Myocyte (in vitro differentiated cells): ENCODE data around the gene WBP1. TPM values are rescaled to one million over a fixed set of nuclear protein-coding genes. Genes with fewer than 3 reads are reported as not detected.
"Not testable (repeated sequence)": the region's sequence is repeated elsewhere in the genome, so short reads cannot be mapped to it uniquely, and the experiment has no call there.

Source experiments
- DNase-seq: peaks from one replicate; pipeline ENCODE4 v3.0.0-alpha.2; 2012; ENCODE audit warnings: low read depth
- total RNA-seq: library from RNA; depleted of rRNA; stranded (reverse); fragments of >200 nt; gene quantifications from 2 replicates; pipeline ENCODE4 v1.2.3, GENCODE V29; 2014

WBP1 gene
- total RNA-seq, 1 donor from 2014 or later, result 68.4 TPM

DNA sequence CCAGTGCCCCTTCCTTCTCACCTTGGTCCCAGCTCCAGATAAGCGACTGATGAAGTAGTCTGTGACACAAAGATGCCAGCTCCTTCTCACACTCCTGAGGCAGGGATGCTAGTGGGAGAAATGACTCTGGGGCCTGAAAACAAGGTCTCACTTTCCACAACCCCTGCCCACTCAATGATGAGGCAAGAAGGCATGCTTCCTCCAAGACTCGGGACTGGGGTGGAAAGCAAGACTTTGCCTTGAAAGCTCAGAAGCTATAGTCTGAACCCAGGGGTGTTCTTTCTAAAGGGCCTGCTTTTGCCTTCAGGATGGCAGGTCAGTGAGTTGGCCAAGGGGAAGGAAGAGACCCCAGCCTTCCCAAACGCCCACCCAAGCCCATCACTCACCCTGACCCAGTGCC is 23.2 kb downstream of the WBP1 start:
- no peak for DNase-seq

DNA sequence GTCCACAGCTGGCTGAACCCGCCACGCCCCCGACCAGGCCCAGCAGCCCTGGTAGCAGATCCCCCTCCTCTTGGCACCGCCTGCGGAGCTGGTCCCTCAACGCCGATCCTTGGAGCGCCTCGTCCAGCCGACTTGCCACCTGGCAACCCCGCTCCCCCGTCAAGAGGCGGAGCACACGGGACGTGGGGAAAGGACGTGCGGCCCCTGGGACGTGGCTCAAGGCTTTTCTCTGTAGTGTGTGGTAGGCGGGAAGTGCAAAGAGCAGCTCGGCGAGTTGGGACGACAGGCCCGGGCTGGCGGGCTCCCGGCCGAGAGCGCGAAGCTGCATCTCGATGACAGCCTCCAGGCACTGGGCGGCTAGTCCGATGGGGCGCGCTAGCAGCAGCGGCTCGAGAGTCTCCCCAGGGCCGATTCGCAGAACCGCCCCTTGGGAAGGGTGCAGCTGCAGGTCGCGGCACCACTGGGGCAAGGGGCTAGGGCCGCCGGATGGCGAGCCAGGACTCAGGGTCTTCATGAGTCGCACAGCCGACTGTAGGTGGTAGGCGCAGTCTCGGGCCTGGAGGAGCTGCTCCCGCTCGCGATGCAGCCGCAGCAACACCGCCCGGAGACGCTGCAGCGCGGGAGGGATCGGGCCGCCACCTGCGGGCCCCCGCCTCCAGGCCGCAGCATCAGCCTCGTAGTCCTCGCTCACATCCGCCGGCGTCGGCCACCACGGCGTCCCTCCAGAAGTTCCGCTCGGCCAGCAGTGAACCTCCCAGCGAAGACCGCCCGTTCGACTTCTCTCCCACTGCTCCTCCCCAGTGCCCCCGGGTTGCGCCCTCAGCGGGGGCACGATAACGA is 23.9 kb downstream of the WBP1 start:
- DNase-seq, result no peak

DNA sequence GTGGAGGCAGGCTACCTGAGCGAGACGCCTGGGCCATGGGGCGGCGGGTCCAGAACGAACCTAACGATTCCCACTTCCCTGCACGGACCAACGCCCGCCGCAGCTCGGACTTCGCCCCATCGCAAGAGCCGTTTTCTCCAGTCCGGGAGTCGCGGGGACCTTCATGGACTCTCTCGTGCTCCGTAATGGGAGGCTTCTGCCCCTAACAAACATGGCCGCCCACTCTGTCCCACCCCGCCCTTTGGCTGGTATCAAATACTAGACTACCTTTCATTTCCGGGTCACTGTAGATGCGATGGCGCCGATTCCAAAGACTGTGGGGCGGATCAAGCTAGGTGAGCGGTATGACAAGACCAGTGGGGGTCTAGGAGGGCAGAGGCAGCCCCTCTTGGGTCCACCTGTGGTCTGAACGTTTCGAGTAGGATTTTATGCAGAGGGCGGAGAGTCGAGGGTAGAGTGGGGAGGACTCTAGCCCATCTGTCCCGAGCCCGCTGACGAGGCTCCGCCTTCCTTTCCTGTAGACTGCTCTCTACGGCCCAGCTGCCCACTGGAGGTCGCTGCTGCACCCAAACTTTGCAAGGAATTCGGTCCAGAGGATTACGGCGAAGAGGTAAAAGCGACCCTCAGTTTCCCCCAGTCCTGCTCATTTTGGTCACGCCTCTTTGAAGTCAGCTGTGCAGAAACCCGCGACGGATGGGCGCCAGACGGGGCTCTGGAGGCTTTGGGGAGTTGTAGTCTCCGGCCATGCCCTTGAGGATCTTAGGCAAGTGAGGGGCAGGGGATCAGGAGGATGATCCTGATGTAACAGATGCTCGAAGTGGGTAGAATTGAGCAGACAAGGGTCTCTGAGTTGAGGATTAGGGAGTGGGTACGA is 24.8 kb downstream of the WBP1 start, which contains the start of the genes CCDC142 and TTC31:
Gene CCDC142, minus strand, starts transcription at position 198 of the 874 bp plus-strand sequence. Its CDS starts 161 bp downstream, at position 37.
Gene TTC31, plus strand, starts transcription at position 281 of the 874 bp plus-strand sequence. Its CDS starts 15 bp downstream, at position 296.
- DNase-seq, result peak; percentile 97

DNA sequence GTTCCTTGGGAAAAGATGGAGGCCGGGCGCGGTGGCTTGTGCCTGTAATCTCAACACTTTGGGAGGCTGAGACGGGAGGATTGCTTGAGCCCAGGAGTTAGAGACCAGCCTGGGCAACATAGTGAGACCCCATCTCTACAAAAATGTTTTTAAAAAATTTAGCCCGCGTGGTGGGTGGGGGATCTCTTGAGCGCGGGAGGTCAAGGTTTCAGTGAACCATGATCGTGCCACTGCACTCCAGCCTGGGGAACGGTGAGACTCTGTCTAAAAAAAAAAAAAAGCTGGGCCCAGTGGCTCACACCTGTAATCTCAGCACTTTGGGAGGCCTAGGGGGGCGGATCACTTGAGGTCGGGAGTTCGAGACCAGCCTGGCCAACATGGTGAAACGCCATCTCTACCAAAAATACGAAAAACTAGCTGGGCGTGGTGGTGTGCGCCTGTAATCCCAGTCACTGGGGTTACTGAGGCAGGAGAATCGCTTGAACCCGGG is 25.5 kb downstream of the WBP1 start:
- not testable (repeated sequence) for DNase-seq

DNA sequence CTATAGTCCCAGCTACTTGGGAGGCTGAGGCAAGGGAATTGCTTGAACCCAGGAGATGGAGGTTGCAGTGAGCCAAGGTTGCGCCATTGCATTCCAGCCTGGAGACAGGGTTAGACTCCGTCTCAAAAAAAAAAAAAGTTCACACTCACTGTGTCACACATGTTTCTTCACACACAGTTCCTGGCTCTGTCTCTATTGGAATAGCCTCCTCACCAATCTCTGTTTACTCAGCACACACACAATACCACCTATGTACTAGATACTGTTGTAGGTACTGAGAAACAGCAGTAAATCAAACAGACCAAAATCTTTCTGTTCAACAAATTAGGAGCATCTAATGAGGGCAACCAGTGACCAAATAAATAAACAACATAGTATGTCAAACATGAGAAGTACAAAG is 27.9 kb downstream of the WBP1 start:
- no peak for DNase-seq

DNA sequence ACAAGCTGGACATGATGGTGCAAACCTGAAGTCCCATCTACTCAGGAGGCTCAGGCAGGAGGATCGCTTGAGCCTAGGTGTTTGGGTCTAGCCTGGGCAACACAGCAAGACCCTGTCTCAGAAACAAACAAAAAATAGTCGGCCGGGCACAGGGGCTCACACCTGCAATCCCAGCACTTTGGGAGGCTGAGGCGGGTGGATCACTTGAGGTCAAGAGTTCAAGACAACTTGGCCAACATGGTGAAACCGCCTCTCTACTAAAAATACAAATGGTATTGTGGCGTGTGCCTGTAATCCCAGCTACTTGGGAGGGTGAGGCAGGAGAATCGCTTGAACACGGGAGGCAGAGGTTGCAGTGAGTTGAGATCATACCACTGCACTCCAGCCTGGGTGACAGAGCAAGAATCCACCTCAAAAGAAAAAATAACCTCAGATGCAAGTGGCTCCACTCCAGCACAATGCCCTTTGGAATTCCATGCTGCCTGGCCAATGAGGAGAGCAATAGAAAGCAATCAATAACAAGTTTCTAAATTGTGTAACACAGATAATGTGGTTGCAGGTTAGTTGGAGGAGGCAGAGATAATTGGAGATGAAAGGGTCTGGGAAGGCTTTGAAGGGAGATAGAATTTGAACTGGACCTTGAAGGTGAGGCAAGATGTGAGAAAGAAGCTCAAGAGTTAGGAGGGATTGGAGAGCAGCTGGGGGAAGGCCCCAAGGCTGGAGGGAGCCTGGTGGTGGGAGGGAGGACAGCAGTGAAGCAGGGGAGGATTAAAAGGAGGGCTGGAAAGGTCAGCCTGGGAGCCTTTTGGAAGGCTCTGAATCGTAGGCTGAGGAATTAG is 30.6 kb downstream of the WBP1 start:
- no peak for DNase-seq

DNA sequence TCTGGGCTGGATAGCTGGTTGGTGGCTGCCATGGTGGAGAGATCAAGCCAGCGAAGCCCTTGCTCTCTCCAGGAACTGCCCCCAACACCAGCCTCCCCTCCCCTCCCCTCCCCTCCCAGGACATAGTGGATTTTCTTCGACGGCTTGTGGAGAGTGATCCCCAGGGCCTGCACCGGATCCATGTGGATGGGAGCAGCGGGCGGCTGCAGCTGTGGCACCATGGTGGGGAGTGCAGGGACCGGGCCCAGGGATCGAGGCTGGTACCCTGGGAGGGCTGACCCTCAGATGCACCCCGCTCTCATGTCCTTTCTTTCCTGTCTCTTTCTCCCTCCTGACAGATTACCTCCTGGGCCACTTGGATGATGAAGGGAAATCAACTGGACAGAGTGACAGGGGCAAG is 31.7 kb downstream of the WBP1 start:
- no peak for DNase-seq

DNA sequence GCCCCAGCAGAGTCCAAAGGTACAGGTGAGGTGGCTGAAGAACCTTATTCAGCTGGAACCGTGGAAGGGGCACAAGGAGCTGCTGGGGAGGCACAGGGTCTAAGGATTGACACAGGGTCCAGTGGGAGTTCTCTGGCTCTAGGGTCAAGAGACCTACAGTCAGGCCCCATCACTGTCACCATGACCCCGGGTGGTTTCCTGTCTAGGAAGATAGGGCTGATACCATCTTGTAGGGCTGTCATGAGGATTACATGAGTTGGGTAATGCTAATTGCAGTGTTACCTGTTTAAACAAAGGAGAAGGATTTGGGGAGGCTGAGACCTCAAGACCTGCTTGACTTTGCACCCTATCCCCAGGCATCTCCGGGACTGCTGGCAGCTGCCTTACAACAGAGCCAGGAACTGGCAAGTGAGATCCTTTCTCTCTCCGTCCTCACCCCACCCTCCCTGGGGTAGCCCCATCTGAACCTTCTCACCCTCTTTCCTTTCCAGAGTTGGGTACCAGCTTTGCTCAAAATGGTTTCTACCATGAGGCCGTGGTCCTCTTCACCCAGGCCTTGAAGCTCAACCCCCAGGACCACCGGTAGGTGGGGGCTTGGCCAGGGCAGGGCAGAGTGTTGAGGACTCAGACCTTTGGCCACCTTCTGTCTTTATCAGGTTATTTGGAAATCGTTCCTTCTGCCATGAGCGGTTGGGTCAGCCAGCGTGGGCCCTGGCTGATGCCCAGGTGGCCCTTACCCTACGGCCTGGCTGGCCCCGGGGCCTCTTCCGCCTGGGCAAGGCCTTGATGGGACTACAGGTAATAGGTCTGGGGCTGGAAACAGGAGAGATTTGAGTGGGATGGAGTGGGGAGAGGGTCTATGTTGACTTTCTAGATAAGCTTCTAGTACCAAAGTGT is 33.7 kb downstream of the WBP1 start:
- DNase-seq, result no peak

DNA sequence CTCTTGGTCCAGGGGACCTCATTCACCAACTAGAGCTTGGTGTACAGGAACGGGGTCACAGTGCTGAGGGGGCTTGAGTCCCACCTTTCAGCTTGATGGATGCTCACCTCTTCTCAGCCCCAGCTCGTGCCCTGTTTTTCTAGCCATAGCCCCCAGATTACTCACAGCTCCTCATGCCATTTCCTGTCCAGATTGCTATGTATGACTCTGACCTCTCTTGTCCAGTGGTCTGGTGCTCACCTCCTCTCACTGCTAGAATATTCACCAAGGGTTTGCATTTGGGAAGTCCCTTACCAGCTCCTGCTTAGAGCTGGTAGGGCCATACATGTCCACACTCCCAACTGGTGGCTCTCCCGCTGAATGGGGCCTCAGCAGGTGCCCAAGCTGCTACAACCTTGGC is 35.3 kb downstream of the WBP1 start:
- DNase-seq, result no peak

DNA sequence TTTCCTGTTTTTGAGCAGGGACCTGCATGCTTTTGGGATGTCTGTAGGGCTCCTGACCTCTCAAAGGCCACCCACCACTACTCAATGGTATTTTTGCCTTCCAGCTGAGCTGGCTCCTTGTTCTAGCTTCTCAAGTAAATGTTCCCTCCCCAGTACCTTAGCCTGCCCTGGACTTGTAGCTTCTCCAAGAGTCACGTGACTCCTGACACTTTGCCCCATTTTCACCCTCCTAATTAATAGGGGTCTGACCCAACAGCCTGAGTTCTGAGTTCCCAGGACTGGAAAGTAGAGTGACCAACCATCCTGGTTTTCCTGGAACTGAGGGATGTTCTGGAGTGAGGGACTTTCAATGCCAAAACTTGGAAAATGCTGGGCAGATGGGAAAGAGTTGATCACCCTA is 37.2 kb downstream of the WBP1 start:
- no peak for DNase-seq

DNA sequence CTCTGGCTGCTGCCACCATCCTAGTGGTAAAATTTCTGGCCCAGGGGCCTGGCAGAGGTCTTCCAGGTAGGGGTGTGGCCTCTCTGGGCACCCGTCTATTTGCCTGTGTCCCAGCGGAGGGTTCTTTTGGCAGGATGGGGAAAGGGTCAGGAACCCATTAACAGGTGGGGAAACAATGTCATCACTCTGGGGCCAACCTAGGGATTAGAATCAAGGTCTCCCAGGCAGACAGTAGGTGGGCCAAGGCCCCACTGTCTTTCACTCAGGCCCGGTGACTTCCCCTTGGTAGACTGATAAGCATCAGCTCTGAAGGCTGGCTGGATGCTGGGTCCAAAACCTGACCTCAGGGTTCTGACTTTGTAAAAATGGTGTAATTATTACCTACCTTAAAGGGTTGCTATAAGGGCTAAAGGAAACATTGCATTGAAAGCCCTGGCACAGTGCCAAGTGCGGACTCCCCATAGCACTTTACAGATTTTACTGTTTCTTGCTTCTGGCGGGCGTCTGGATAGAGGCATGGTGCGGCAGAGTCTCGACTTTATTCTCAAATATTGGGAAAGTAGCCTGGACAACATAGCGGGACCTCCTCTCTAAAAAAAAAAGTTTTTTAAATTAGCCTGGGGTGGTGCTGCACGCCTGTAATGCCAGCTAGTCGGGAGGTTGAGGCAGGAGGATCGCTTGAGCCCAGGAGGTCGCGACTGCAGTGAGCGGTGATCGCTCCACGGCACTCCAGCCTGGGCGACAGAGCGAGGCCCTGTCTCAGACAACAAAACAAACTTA is 38.9 kb downstream of the WBP1 start:
- DNase-seq, result no peak

DNA sequence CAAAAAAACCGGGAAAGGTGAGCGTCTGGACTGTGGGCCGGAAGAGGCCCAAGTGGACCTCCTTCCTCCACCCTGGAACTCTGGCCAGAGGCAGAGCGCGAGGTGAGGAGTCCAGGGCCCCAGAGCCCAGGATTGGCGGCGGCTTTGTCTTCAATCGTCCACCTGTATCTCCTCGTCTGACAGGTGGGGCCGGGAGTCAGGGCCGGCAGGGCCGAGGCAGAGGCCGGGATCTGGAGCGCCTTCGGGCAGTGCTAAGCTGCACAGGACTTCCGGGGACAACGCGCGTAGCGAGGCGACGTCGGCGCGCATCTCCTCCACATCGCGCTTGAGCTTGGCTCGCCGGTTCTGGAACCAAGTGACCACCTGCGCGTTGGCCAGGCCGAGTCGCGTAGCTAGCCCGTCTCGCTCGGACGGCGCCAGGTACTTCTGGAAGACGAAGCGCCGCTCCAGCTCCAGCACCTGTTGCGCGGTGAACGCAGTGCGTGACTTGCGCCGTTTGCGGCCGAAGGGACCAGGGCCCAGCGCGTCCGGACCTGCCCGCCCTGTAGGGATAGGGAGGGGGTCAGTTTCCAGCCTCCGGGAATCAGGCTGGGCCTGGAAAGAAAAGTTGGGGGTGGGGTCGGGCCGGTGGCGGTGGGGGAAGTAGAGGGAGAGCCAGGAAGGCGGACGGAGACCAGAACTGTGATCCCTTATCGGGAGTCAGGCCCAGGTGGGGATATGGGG is 39.7 kb downstream of the WBP1 start:
- peak; percentile 15 for DNase-seq

DNA sequence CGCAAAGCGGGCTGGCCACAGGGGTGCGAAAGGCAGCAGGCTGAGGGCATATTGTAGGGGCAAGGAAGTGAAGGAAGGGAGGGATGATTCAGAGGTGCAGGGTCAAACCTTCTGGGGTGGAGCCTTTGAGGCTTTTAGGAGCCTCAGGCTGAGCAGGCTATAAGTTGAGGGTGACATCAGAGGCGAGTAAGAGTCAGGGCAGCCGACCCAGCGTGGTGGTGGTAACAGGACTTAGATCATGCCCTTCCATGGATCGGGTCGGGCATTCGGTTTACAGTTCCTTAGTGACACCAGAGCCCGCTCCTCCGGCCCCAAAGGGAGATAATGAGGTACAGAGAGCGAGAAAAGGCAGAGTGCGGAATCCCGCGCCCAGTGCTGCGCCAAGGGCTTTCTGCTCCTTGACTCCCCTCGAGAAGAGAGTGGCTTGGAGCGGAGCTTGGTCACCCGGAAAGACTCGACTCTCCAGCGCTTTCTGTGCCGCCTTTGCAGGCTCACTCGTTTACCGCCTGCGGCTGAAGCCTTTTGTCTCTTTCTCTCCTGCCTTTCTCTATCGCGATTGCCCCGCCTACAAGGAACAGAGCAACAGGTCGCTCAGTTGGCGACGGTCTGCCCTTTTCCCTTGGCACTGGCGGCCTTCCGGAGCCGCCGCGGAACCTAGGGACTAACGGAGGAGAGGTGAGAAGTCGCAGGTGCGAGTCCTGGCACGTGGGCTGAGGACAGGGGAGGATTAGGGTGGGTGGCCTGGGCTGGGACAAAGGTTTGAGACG is 40.4 kb downstream of the WBP1 start:
- DNase-seq, result peak; percentile 43

DNA sequence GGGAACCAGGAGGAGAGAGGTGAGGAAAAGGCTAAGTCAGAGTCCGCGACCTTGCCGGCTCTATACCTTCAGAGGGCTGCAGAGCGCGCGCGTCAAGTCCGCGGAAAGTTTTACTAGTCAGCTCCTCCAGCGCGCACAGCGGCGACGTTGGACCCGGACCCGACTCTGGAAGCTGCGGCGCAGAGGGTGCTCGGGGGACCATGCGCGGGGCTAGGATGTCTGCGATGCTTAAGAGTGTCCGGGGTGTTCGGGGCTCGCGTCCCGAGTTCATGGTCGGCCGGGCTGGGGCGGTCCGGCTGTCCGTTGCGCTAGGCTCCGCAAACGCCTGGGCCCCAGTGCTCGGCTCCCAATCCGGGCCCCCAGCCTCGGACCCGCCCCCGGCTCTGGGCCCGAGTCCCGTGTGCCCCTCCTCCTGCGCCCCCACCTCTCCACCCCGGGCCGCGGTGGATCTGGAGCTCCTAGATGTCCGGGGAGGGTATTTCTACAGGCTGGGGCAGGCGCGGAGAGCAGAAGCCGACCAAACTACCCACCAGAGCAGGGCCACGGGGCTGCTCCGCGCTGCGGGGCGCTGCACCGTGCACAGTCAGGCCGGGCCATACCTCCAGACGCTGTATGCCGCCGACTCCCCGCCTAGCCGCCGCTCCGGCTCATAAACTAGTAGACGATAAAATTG is 41.2 kb downstream of the WBP1 start, which contains the start of gene LBX2:
Gene LBX2, minus strand, starts transcription at position 337 of the 673 bp plus-strand sequence. Its CDS starts 66 bp downstream, at position 271.
- DNase-seq, result peak; percentile 10

DNA sequence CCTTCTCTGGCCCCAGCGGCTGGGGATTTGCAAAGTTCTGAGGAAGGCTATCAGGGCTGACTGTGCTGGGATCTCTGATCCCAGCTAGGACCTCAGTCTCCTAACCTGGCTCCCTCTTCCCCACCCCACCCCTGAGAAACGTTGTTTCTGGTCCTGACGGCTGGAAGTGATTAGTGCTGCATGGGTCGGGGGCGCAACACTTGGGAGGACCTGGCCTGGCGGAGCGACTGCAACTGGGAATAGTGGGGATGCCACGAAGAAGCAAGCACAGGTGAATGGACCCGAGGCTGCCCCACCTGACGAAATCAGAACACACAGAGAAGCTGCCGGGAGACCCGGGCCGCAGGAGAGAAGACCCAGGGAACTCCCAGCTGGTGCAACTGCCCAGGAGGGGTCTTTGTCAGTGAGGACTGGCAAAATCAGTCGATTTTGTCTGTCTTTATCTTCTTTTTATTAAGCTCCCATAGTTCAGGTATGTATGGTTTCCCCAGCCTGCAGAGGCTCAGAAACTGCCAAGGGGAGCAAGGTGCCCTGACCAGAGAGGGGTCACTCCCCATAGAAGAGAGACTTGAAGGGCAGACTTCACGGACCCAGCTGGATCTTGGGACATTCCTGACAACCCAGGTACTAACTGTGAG is 41.8 kb downstream of the WBP1 start:
- DNase-seq, result no peak

DNA sequence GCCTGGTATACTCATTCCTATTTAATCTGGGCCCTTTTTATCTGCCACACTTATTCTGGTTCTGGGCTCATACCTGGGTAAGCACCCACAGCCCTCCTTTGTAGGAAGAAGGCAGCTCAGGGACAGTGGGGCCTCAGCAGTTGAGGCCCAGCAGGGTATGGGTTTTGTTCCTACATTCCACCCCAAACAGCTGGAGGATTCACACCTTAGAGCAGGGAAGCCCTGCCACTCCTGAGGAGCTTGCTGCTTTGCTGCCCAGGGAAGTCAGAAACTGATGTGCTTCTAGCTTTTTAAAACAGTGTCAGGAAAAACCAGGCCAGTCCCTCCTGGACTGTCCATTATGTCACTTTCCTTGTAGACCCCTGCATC is 42.3 kb downstream of the WBP1 start:
- DNase-seq, result no peak
